K562 (cell line): ENCODE measurements around the gene PHF12. TPM values are rescaled to one million over a fixed set of nuclear protein-coding genes. Genes with fewer than 3 reads are reported as not detected.

Experiments
- ATAC-seq: fragments of 200-7000 bp; cut with Tn5 transposase; 3 replicates; pipeline ENCODE4 v1.9.1; 2020; ENCODE audit warnings: moderate library complexity
- BruUV-seq: library from RNA; stranded (reverse); fragments of 400-500 nt; replicated peaks from 2 replicates; lab custom pipeline; 2021; lab: Mats Ljungman, UMichigan
- CTCF ChIA-PET: fragments of 300-600 bp; formaldehyde crosslinking; extraction: SDS; loops from one replicate; lab custom pipeline; 2021; ENCODE audit warnings: low intra/inter-chr PET ratio; lab: Yijun Ruan, JAX
- POLR2A ChIA-PET: fragments of 300-600, 350-650 bp; sonication (Branson Sonifier 250); formaldehyde crosslinking; extraction: SDS; loops from one replicate; lab custom pipeline; 2021; ENCODE audit warnings: antibody characterized with exemption, inconsistent platforms; lab: Yijun Ruan, JAX
- DNase-seq, 4 experiments: peaks; one replicate each; pipeline versions ENCODE4 v3.0.0 to v3.0.0-alpha.2; 2011 to 2018; ENCODE audit warnings: low spot score in 3 of 4, mixed read lengths in 3 of 4; ENCODE audit errors: extremely low read depth in 1 of 4
- FAIRE-seq: peaks from 2 replicates; lab custom pipeline; 2011; peaks lifted over from hg19 to GRCh38; lab: Jason Lieb, UNC
- H2AFZ ChIP-seq: 2 replicates; pipeline ENCODE4 v1.6.0; 2011; ENCODE audit warnings: low read depth, low read length, control low read depth, inconsistent platforms
- H3K27ac ChIP-seq: fragments of 200-600 bp; 3 replicates; pipeline ENCODE4 v1.8.0; 2011; ENCODE audit warnings: low read depth, mild to moderate bottlenecking, control low read depth, inconsistent platforms, low read length, moderate library complexity, mixed read lengths; ENCODE audit errors: extremely low read depth
- H3K27me3 ChIP-seq, 2 experiments: fragments of 300-600 bp in 1 of 2; 2 replicates in 1 of 2; 3 replicates in 1 of 2; pipeline versions ENCODE4 v1.6.0 to v1.8.0; 2011; ENCODE audit warnings: inconsistent platforms in 2 of 2, low read length in 2 of 2, mild to moderate bottlenecking in 1 of 2, mixed read lengths in 1 of 2, moderate library complexity in 1 of 2; ENCODE audit not compliant: control insufficient read depth in 2 of 2, insufficient read depth in 2 of 2
- H3K36me3 ChIP-seq: fragments of 300-600 bp; 3 replicates; pipeline ENCODE4 v1.8.0; 2011; ENCODE audit warnings: mild to moderate bottlenecking, low read length, inconsistent platforms; ENCODE audit not compliant: control insufficient read depth, insufficient read depth
- H3K4me1 ChIP-seq, 2 experiments: fragments of 200-600 bp in 1 of 2; replicated peaks in 1 of 2; 2 replicates in 1 of 2; 3 replicates in 1 of 2; pipeline versions ENCODE4 v1.5.1 to v1.8.0; 2011; ENCODE audit warnings: inconsistent platforms in 2 of 2, low read length in 2 of 2, mild to moderate bottlenecking in 1 of 2, mixed read lengths in 1 of 2, moderate library complexity in 1 of 2; ENCODE audit not compliant: control insufficient read depth in 2 of 2, insufficient read depth in 2 of 2
- H3K4me2 ChIP-seq: 2 replicates; pipeline ENCODE4 v1.6.1; 2011; ENCODE audit warnings: low read length, control low read depth, inconsistent platforms, mixed read lengths; ENCODE audit not compliant: insufficient read depth
- H3K4me3 ChIP-seq: fragments of 200-600 bp; sonication (generic), shearing (Covaris generic); 2 replicates; pipeline ENCODE4 v1.5.1; 2016; ENCODE audit warnings: control low read depth, inconsistent platforms
- H3K79me2 ChIP-seq: fragments of 200-600 bp; 3 replicates; pipeline ENCODE4 v1.8.0; 2011; ENCODE audit warnings: low read length, inconsistent platforms; ENCODE audit not compliant: control insufficient read depth, insufficient read depth
- H3K9ac ChIP-seq, 2 experiments: 2 replicates each; pipeline versions ENCODE4 v1.6.0 to v1.6.1; 2011; ENCODE audit warnings: low read depth in 2 of 2, low read length in 2 of 2, control low read depth in 1 of 2, inconsistent platforms in 1 of 2, mild to moderate bottlenecking in 1 of 2, mixed read lengths in 1 of 2; ENCODE audit not compliant: insufficient read depth in 1 of 2
- H3K9me1 ChIP-seq: one replicate; pipeline ENCODE4 v1.6.0; 2011; ENCODE audit warnings: inconsistent platforms, mild to moderate bottlenecking, low read length, moderate library complexity; ENCODE audit not compliant: control insufficient read depth, insufficient read depth
- H3K9me3 ChIP-seq: replicated peaks from 2 replicates; pipeline ENCODE4 v1.5.1; 2011; ENCODE audit warnings: low read depth, low read length, inconsistent platforms; ENCODE audit not compliant: control insufficient read depth, insufficient read depth
- H4K20me1 ChIP-seq: replicated peaks from 2 replicates; pipeline ENCODE4 v1.6.1; 2011; ENCODE audit warnings: low read length, inconsistent platforms, mixed read lengths; ENCODE audit not compliant: control insufficient read depth, insufficient read depth
- BCL6 ChIP-seq: fragments of 250-450 bp; sonication (Bioruptor Pico); IDR thresholded peaks from 2 replicates; pipeline ENCODE4 v1.4.0; 2020
- NFIC ChIP-seq: fragments of 450-650 bp; IDR thresholded peaks from 2 replicates; pipeline ENCODE4 v1.6.1; 2017; ENCODE audit warnings: mild to moderate bottlenecking, inconsistent platforms
- NR2C2 ChIP-seq, 2 experiments: fragments of 200-800 bp in 1 of 2; sonication (Bioruptor generic) in 1 of 2; sonication (generic) in 1 of 2; formaldehyde crosslinking in 1 of 2; IDR thresholded peaks; 2 replicates each; pipeline versions ENCODE4 v1.6.1 to v1.8.0; 2016 to 2022; ENCODE audit warnings: mild to moderate bottlenecking in 1 of 2, missing compliant biosample characterization in 1 of 2, missing genetic modification characterization in 1 of 2, missing genetic modification reagents in 1 of 2
- PTBP1 ChIP-seq: fragments of 200-400 bp; formaldehyde crosslinking; IDR thresholded peaks from 2 replicates; pipeline ENCODE4 v1.6.1; 2017; ENCODE audit warnings: low read depth, low read length
- SRSF9 ChIP-seq: fragments of 200-400 bp; formaldehyde crosslinking; IDR thresholded peaks from 2 replicates; pipeline ENCODE4 v1.6.1; 2017; ENCODE audit warnings: low read depth, low read length, borderline replicate concordance
- TCFL5 ChIP-seq: fragments of 250-450 bp; sonication (Bioruptor Pico); conservative IDR thresholded peaks from 2 replicates; pipeline ENCODE4 v1.6.1; 2021; ENCODE audit warnings: mild to moderate bottlenecking, moderate library complexity, matching md5 sums
- TRIM24 ChIP-seq, 2 experiments: fragments of 450-650 bp; IDR thresholded peaks; 2 replicates each; pipeline ENCODE4 v1.6.1; 2016
- ZBTB17 ChIP-seq: fragments of 450-650 bp; formaldehyde crosslinking; IDR thresholded peaks from 2 replicates; pipeline ENCODE4 v1.4.0; 2020; ENCODE audit warnings: mild to moderate bottlenecking
- ZNF583 ChIP-seq: fragments of 250-450 bp; sonication (Bioruptor Pico); IDR thresholded peaks from 2 replicates; pipeline ENCODE4 v1.4.0; 2020
- WGBS: fragments of 100-300 bp; shearing (Covaris generic); methylation state at CpG from one replicate; pipeline ENCODE4 v1.1.6; 2016; ENCODE audit warnings: low coverage, mixed read lengths; ENCODE audit not compliant: insufficient coverage; ENCODE audit errors: missing lambda C conversion rate; 5-methylcytosine and 5-hydroxymethylcytosine counted together
- in situ Hi-C: fragments of 300-500 bp; cut with MboI; formaldehyde crosslinking; loops from 4 replicates; pipeline ENCODE4 v1.15.0; 2018; ENCODE audit warnings: inconsistent platforms, mixed read lengths
- intact Hi-C: fragments of 100-400 bp; cut with micrococcal nuclease; formaldehyde crosslinking; loops from 2 replicates; pipeline ENCODE4 v1.14.2; 2022
- polyA plus RNA-seq, 8 experiments: library from polyadenylated mRNA; depleted of rRNA in 4 of 8; stranded (reverse) in 5 of 8; unstranded in 3 of 8; fragments of >200 nt; fragmentation: Nextera tagmentation in 2 of 8; fragmentation: Illumina TruSeq in 1 of 8; extraction: Ambion mirVana in 2 of 8; extraction: Trizol in 1 of 8; gene quantifications; 2 replicates each; pipeline versions ENCODE4 v1.2.1 to v1.2.3, GENCODE V29; 2011 to 2014; ENCODE audit warnings: inconsistent platforms in 1 of 8, missing spikeins in 1 of 8
- total RNA-seq, 7 experiments: library from RNA; depleted of rRNA in 6 of 7; stranded (reverse); fragments of >200 nt in 6 of 7; fragmentation: Illumina TruSeq in 2 of 7; extraction: Trizol in 2 of 7; gene quantifications; 2 replicates each; pipeline versions ENCODE4 v1.2.1 to v1.2.3, GENCODE V29; 2011 to 2021; ENCODE audit warnings: low replicate concordance in 1 of 7
- TF ChIP-seq, protein P1 (sequence below): fragments of 450-650 bp; IDR thresholded peaks from 2 replicates; pipeline ENCODE4 v1.6.1; 2016; ENCODE audit warnings: borderline replicate concordance
- TF ChIP-seq, protein P2 (sequence below), 2 experiments: fragments of 450-650 bp in 1 of 2; IDR thresholded peaks; 2 replicates each; pipeline ENCODE4 v1.6.1; 2011 to 2017; ENCODE audit warnings: low read depth in 2 of 2, antibody characterized with exemption in 1 of 2, borderline replicate concordance in 1 of 2, low read length in 1 of 2, mild to moderate bottlenecking in 1 of 2, mixed read lengths in 1 of 2; ENCODE audit not compliant: control insufficient read depth in 1 of 2
- TF ChIP-seq, protein P3 (sequence below): fragments of 450-650 bp; formaldehyde crosslinking; IDR thresholded peaks from 2 replicates; pipeline ENCODE4 v1.4.0; 2020; ENCODE audit warnings: mild to moderate bottlenecking, moderate library complexity
- TF ChIP-seq, protein P4 (sequence below): fragments of 450-650 bp; IDR thresholded peaks from 2 replicates; pipeline ENCODE4 v1.6.1; 2016; ENCODE audit warnings: antibody characterized with exemption

PHF12 gene
- total and polyA plus RNA-seq, 9 of the 15 experiments (the other 6 are each of a cell fraction or from before 2014, with no cell fraction given) = 0.82 to 31.3 (median 13.5) TPM

DNA sequence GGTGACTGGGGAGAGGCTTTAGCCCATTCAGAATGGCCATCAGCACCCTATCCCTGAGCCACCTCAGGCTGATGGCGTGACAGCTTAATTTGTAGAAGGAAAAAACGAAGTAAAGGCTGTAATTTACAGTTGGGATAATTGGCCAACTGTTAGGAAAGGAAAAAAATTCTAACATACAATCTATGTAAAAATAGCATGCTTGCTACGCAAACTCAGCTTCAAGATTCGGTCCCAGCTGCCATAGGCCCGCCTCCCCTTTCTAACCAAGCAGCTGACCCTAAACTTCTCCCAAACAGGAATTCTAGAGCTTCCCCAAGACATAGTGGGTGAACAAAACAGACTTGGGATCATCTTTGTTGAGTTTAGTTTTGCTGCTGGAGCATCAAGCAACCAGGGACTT, 49.7 kb upstream of the PHF12 start:
- 3% methylated on average over 5 of the region's 5 CpGs for WGBS
- ATAC-seq = no peak
- Histone ChIP-seq H3K36me3 (no peaks in the 10 kb centered on the region), H2AFZ (no peak overlapping the region)
- TF ChIP-seq, protein P1, sequence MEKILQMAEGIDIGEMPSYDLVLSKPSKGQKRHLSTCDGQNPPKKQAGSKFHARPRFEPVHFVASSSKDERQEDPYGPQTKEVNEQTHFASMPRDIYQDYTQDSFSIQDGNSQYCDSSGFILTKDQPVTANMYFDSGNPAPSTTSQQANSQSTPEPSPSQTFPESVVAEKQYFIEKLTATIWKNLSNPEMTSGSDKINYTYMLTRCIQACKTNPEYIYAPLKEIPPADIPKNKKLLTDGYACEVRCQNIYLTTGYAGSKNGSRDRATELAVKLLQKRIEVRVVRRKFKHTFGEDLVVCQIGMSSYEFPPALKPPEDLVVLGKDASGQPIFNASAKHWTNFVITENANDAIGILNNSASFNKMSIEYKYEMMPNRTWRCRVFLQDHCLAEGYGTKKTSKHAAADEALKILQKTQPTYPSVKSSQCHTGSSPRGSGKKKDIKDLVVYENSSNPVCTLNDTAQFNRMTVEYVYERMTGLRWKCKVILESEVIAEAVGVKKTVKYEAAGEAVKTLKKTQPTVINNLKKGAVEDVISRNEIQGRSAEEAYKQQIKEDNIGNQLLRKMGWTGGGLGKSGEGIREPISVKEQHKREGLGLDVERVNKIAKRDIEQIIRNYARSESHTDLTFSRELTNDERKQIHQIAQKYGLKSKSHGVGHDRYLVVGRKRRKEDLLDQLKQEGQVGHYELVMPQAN = no peak
- TF ChIP-seq, protein P2, sequence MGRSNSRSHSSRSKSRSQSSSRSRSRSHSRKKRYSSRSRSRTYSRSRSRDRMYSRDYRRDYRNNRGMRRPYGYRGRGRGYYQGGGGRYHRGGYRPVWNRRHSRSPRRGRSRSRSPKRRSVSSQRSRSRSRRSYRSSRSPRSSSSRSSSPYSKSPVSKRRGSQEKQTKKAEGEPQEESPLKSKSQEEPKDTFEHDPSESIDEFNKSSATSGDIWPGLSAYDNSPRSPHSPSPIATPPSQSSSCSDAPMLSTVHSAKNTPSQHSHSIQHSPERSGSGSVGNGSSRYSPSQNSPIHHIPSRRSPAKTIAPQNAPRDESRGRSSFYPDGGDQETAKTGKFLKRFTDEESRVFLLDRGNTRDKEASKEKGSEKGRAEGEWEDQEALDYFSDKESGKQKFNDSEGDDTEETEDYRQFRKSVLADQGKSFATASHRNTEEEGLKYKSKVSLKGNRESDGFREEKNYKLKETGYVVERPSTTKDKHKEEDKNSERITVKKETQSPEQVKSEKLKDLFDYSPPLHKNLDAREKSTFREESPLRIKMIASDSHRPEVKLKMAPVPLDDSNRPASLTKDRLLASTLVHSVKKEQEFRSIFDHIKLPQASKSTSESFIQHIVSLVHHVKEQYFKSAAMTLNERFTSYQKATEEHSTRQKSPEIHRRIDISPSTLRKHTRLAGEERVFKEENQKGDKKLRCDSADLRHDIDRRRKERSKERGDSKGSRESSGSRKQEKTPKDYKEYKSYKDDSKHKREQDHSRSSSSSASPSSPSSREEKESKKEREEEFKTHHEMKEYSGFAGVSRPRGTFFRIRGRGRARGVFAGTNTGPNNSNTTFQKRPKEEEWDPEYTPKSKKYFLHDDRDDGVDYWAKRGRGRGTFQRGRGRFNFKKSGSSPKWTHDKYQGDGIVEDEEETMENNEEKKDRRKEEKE (IDR thresholded peaks at IDR 0.05; ENCODE audit: borderline replicate concordance in 1 of 2, control insufficient read depth in 1 of 2, low read depth in 2 of 2, low read length in 1 of 2) = no peak
- TF ChIP-seq BCL6 (CRISPR knock-in tag) (no peak), ZNF583 (no peak), NR2C2 (CRISPR knock-in tag; IDR thresholded peaks at IDR 0.05) (no peak), NR2C2 (tag; IDR thresholded peaks at IDR 0.05) (no peak), SRSF9 (no peak), TRIM24 (IDR thresholded peaks at IDR 0.05) (no peak), ZBTB17 (CRISPR knock-in tag) (no peak), PTBP1 (no peak), TCFL5 (no peak), NFIC (no peak)
- TF ChIP-seq, protein P3, sequence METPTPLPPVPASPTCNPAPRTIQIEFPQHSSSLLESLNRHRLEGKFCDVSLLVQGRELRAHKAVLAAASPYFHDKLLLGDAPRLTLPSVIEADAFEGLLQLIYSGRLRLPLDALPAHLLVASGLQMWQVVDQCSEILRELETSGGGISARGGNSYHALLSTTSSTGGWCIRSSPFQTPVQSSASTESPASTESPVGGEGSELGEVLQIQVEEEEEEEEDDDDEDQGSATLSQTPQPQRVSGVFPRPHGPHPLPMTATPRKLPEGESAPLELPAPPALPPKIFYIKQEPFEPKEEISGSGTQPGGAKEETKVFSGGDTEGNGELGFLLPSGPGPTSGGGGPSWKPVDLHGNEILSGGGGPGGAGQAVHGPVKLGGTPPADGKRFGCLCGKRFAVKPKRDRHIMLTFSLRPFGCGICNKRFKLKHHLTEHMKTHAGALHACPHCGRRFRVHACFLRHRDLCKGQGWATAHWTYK (CRISPR knock-in tag) = no peak
- TF ChIP-seq, protein P4, sequence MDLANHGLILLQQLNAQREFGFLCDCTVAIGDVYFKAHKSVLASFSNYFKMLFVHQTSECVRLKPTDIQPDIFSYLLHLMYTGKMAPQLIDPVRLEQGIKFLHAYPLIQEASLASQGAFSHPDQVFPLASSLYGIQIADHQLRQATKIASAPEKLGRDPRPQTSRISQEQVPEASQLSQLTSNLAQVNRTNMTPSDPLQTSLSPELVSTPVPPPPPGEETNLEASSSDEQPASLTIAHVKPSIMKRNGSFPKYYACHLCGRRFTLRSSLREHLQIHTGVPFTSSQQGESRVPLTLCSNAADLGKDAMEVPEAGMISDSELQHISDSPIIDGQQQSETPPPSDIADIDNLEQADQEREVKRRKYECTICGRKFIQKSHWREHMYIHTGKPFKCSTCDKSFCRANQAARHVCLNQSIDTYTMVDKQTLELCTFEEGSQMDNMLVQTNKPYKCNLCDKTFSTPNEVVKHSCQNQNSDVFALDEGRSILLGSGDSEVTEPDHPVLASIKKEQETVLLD = no peak
- TF ChIP-seq, all 486 proteins: peak for 0
- no peak for DNase-seq
- H3K4me1 ChIP-seq = peaks cover 0 to 15% of the 10 kb centered on the region in 2 experiments; a peak in 2 of 5 replicates
- H3K27me3 ChIP-seq = peaks cover 16 to 42% of the 10 kb centered on the region in 2 experiments; a peak in 4 of 5 replicates
- ChIA-PET CTCF (no interaction called here), POLR2A (interaction anchor here (0.7 to 1.3 kb wide), 4 partner anchors 9 to 77 kb away, joined by 3 to 5 read pairs (median 4); no protein-coding TSS in a partner anchor)
- H3K9me1 ChIP-seq = peaks cover 2% of the 10 kb centered on the region
- BruUV-seq = no TSS peak
- H3K27ac ChIP-seq = no peak overlapping the region
- no peak for FAIRE-seq
- in situ Hi-C loops (no loop called here), intact Hi-C loops (no loop called here)
- H3K79me2 ChIP-seq = no peaks in the 10 kb centered on the region
- no peaks in the 10 kb centered on the region for H3K9me3 ChIP-seq
- no peak overlapping the region for H3K4me2 ChIP-seq
- peaks cover 11% of the 10 kb centered on the region; the same call in 1 of the 2 replicates for H4K20me1 ChIP-seq
- H3K9ac ChIP-seq = no peak overlapping the region
- no peak overlapping the region for H3K4me3 ChIP-seq
